HEK293T (cell line): Measurements from ENCODE around the gene CDHR4.

Source experiments
- CTCF ChIA-PET: fragments of 350-600 bp; formaldehyde crosslinking; extraction: SDS; loops from one replicate; lab custom pipeline; 2021; ENCODE audit warnings: antibody characterized with exemption, inconsistent platforms; lab: Yijun Ruan, JAX
- POLR2A ChIA-PET: fragments of 350-600 bp; formaldehyde crosslinking; extraction: SDS; loops from one replicate; lab custom pipeline; 2020; ENCODE audit warnings: antibody characterized with exemption, inconsistent platforms; lab: Yijun Ruan, JAX
- DNase-seq: peaks from one replicate; pipeline ENCODE4 v3.0.0; 2012; ENCODE audit warnings: mixed read lengths; ENCODE audit errors: extremely low spot score
- BHLHE40 ChIP-seq: fragments of 450-650 bp; IDR thresholded peaks from 2 replicates; pipeline ENCODE4 v1.6.1; 2016; ENCODE audit warnings: mild to moderate bottlenecking, moderate library complexity, borderline replicate concordance
- CTBP1 ChIP-seq: fragments of 450-650 bp; IDR thresholded peaks from 2 replicates; pipeline ENCODE4 v1.6.1; 2016; ENCODE audit warnings: borderline replicate concordance
- ELF4 ChIP-seq: fragments of 450-650 bp; IDR thresholded peaks from 2 replicates; pipeline ENCODE4 v1.6.1; 2017; ENCODE audit warnings: antibody characterized with exemption
- FOXA1 ChIP-seq: fragments of 450-650 bp; IDR thresholded peaks from 2 replicates; pipeline ENCODE4 v1.6.1; 2016; ENCODE audit warnings: mild to moderate bottlenecking
- FOXK2 ChIP-seq: fragments of 450-650 bp; IDR thresholded peaks from 2 replicates; pipeline ENCODE4 v1.6.1; 2016; ENCODE audit warnings: mild to moderate bottlenecking
- FOXM1 ChIP-seq: fragments of 450-650 bp; IDR thresholded peaks from 2 replicates; pipeline ENCODE4 v1.6.1; 2017; ENCODE audit warnings: mild to moderate bottlenecking, borderline replicate concordance
- L3MBTL2 ChIP-seq: fragments of 450-650 bp; conservative IDR thresholded peaks from 2 replicates; pipeline ENCODE4 v1.6.1; 2016; ENCODE audit warnings: mild to moderate bottlenecking
- LEF1 ChIP-seq: fragments of 450-650 bp; IDR thresholded peaks from 2 replicates; pipeline ENCODE4 v1.6.1; 2017; ENCODE audit warnings: mild to moderate bottlenecking, borderline replicate concordance
- NFRKB ChIP-seq: fragments of 450-650 bp; IDR thresholded peaks from 2 replicates; pipeline ENCODE4 v1.6.1; 2016; ENCODE audit warnings: mild to moderate bottlenecking, moderate library complexity
- SP1 ChIP-seq: fragments of 450-650 bp; IDR thresholded peaks from 2 replicates; pipeline ENCODE4 v1.6.1; 2017
- SUZ12 ChIP-seq: fragments of 450-650 bp; IDR thresholded peaks from 2 replicates; pipeline ENCODE4 v1.6.1; 2016; ENCODE audit warnings: mild to moderate bottlenecking
- TARDBP ChIP-seq: fragments of 450-650 bp; IDR thresholded peaks from 2 replicates; pipeline ENCODE4 v1.6.1; 2016
- ZNF384 ChIP-seq: fragments of 450-650 bp; IDR thresholded peaks from 2 replicates; pipeline ENCODE4 v1.6.1; 2016
- TF ChIP-seq, protein P1 (sequence below): fragments of 450-650 bp; IDR thresholded peaks from 2 replicates; pipeline ENCODE4 v1.6.1; 2016

Gene CDHR4

DNA sequence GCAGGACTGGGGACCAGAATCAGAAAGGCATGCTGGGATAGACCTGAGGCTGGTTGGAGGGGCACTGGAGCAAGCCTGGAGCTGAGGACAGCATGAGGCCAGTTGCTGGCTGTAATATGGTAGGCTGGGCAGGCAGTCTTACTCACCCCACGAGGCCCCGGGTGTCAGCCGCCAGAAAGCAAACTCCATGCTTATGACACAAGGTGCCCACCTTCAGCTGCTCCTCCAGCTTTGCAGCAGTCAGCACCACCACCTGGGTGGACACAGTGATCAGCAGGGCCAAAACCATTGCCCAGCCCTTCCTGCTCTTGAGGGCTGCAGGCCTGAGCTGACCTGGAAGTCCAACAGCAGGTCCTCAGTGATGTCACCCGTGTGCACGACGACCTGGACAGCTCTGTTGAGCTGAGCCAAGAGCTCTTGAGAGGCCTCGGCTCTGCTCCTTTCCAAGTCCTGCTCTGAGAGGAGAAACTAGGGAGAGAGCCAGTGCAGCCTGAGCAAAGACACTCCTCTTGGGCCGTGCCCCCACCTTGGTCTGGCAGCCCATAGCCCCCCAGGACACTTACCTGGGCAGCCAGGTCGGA lies 13.3 kb upstream of the CDHR4 start:
- CTCF ChIA-PET, result no interaction called here
- POLR2A ChIA-PET, result interaction anchor here (3.0 kb wide), 1 partner anchor 10 kb away, joined by 9 read pairs; the partner anchor contains the start of gene INKA1
- TF ChIP-seq, protein P1, sequence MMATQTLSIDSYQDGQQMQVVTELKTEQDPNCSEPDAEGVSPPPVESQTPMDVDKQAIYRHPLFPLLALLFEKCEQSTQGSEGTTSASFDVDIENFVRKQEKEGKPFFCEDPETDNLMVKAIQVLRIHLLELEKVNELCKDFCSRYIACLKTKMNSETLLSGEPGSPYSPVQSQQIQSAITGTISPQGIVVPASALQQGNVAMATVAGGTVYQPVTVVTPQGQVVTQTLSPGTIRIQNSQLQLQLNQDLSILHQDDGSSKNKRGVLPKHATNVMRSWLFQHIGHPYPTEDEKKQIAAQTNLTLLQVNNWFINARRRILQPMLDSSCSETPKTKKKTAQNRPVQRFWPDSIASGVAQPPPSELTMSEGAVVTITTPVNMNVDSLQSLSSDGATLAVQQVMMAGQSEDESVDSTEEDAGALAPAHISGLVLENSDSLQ, result no peak
- TF ChIP-seq CTBP1, result no peak
- TF ChIP-seq BHLHE40, result no peak
- no peak for TF ChIP-seq LEF1
- TF ChIP-seq ZNF384, result no peak
- TF ChIP-seq SP1, result no peak
- no peak for TF ChIP-seq L3MBTL2
- no peak for DNase-seq

DNA sequence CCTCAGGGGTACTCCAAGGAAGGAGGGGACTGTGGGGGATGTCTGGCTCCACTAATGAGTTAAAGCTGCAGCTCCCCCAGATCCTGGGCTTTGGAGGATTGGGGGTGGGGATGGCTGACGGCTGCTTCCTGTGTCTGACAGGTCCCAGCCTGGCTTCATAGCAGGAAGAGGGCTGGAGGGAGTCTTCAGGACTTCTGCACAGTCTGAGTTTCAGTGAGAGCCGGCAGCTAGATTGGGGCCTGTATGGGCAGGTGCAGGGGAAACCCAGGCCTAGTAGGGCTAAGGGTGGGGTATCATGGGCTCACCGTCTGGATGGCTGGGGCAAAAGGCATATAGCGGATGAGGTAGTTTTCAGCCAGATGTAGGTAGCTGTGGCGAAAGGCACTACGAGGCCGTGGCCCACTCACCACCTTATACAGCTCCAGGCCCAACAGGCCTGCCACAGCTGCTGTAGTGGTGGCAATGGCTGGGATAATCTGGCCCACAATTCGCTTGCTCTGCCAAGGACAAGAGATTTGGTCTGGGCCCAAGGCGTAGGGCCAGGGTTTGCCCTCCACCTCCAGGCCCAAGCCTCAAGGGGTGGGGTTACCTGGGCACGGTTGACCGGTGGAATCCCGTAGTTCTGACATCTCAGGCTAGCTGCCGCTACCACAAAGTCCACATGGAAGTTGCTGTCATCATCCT lies 7.9 kb upstream of the CDHR4 start:
- DNase-seq, result no peak
- ChIA-PET CTCF (interaction anchor here (0.8 kb wide), 1 partner anchor 32 kb away, joined by 5 read pairs; no protein-coding TSS in a partner anchor), POLR2A (interaction anchor here (1.1 to 1.3 kb wide), 2 partner anchors 21 to 84 kb away, joined by 3 read pairs; partner anchors contain the start of genes GMPPB and IP6K1)
- TF ChIP-seq LEF1, result no peak
- no peak for TF ChIP-seq NFRKB
- TF ChIP-seq TARDBP, result no peak
- TF ChIP-seq SUZ12, result no peak
- no peak for TF ChIP-seq ELF4
- no peak for TF ChIP-seq FOXA1

DNA sequence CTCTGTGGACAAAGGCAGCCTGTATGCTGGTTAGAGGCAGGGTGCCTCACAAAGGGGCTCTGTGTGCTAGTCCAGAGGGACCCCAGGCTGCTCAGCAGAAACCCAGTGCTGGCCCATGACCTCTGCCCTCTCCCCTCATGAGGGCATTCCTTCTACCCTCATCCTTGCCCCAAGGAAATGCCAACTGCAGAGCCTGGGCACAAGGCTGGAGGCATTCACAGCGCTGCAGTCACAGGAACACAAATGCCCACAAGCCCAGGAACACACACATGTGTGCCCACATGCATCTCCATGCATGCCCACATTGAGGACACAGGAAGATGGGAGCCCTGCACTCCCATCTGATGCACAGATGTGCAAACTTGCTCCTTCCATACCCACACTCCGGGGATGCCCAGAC lies 7.2 kb upstream of the CDHR4 start:
- TF ChIP-seq TARDBP (no peak), FOXM1 (no peak), NFRKB (no peak)
- POLR2A ChIA-PET, result interaction anchor here (1.3 kb wide), 1 partner anchor 83 kb away, joined by 3 read pairs; the partner anchor contains the start of gene GMPPB
- no peak for DNase-seq
- CTCF ChIA-PET, result interaction anchor here (0.6 to 0.8 kb wide), 2 partner anchors 32 to 808 kb away, joined by 3 to 5 read pairs; no protein-coding TSS in a partner anchor

DNA sequence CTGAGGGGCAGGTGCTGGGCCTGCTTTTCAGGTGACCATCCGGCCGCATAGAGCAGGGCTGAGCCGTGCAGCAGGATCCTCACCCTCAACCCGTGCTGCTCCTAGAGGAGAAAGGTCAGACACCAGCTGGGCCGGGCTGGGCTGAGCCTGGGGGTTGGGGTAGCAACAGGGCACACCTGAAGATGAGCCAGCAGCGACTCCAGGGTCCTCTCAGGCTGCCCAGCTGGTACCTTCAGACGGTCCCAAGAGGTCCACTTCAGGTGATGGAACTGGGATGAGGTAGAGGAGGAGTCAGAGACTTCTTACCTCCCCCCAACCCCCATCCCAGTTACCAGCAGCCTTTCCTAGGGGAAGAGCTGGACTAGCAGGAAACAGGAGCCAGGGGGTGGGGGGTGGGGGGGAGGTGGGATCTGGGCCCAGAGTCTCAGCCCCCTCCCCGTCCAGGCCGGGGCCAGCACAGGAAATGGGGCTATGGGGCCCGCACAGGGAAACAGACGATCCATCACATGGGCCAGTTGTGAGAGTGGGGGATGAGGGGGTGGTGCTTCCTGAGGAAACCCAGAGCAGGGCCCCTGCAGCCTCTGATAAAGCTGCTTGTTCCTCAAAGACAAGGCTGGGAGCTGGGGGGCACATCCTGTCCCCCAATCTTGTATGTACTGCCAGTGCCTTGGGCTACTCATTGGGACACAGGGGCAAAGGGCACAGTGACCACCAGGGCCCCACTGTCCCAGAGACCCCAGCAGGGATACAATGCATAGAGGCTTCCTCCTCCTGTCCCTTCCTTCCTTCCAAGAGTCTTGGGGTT lies 6.4 kb upstream of the CDHR4 start:
- POLR2A ChIA-PET, result interaction anchor here (1.9 to 3.9 kb wide), 2 partner anchors 20 to 21 kb away, joined by 4 to 18 read pairs; partner anchors contain the start of gene IP6K1
- TF ChIP-seq NFRKB (no peak), FOXK2 (no peak), FOXM1 (no peak), SP1 (no peak), LEF1 (no peak)
- CTCF ChIA-PET, result interaction anchor here (0.6 kb wide), 1 partner anchor 808 kb away, joined by 3 read pairs; no protein-coding TSS in a partner anchor

DNA sequence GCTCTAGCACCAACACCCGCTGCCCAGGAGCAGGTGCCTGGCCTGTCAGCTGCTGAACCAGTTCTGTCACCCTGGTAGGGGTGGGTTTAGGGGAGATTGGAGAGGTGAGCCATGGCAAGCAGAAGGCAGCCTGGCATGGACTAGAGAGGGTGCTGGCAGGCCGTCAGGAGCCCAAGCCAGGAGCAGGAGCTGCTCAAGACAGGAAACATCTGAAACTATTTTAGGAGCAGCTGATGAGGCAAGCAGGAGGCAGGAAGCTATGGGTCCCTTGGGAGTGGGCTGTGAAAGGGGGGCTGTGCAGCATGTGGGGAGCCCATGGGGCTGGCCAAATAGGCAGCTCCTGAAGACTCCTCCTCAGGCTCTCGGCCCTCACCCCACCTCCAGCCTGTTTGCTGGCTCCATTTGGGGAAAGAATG lies 5.7 kb upstream of the CDHR4 start:
- POLR2A ChIA-PET, result interaction anchor here (1.9 to 3.9 kb wide), 2 partner anchors 19 to 22 kb away, joined by 4 to 18 read pairs; partner anchors contain the start of gene IP6K1
- CTCF ChIA-PET, result interaction anchor here (0.8 kb wide), 1 partner anchor 126 kb away, joined by 3 read pairs; no protein-coding TSS in a partner anchor
- no peak for DNase-seq
- TF ChIP-seq FOXK2 (no peak), SUZ12 (no peak), ELF4 (no peak)

More for the DNA sequence above, 6.4 kb upstream of the CDHR4 start:
- no peak for DNase-seq

DNA sequence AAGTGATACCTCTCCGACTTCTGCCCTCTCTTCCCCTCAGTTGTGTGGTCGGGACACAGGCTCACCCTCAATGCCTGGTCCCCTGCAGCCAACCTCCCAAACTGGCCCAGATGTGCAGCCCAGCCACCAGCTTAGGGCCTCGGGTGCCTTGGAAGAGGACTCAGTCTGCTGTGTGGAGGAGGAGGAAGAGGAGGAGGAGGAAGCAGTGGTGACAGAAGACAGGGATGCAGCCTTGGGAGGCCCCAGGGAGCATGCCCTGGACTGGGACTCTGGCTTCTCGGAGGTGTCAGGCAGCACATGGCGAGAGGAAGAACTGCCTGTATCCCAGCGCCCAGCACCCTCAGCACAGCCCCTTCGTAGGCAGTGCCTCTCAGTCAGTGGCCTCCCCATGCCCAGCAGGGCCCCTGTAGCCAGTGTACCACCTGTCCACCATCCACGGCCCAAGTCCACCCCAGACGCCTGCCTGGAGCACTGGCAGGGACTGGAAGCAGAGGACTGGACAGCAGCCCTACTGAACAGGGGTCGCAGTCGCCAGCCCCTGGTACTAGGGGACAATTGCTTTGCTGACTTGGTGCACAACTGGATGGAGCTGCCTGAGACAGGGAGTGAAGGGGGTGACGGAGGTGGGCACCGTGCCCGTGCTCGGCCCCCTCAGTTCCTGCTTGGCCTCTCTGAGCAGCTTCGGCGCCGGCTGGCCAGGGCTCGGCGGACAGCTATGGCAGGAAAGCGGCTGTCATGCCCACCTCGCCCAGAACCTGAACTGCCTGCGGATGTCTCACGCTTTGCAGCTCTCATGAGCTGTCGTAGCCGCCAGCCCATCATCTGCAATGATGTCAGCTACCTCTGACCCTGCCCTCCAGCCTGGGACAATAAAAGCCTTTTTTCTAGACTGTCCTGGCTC lies 4.7 kb upstream of the CDHR4 start:
- ChIA-PET CTCF (interaction anchor here (0.7 to 0.8 kb wide), 2 partner anchors 9 to 127 kb away, joined by 3 read pairs; no protein-coding TSS in a partner anchor), POLR2A (interaction anchor here (0.8 to 3.9 kb wide), 4 partner anchors 18 to 37 kb away, joined by 3 to 18 read pairs (median 5); partner anchors contain the start of gene IP6K1)
- DNase-seq, result no peak
- TF ChIP-seq FOXK2 (no peak), FOXM1 (no peak)
- TF ChIP-seq, protein P1, result no peak
